Stimulated activated CD4-positive, alpha-beta T cell treated with anti-CD3 and anti-CD28 coated beads, Interleukin-4, amount 100 ng/mL, for 48 hours (primary cell): ENCODE results near the gene CLN3.
"Not testable (repeated sequence)": the region's sequence is repeated elsewhere in the genome, so short reads cannot be mapped to it uniquely, and the experiment has no call there.

Source experiments
- DNase-seq, 2 donors: peaks; one replicate each; pipeline ENCODE4 v3.0.0-alpha.2; 2020; ENCODE audit warnings: low read depth in 2 of 2

CLN3 gene

GRCh38 chr16:28491970-28492474 lies at the start of gene CLN3:
CLN3 (minus strand) TSS chr16:28492074; CDS start chr16:28491759, 315 bp downstream.
- peak; percentile 74 to 83 for DNase-seq

GRCh38 chr16:28540346-28540745 lies 48.5 kb upstream of the CLN3 start:
- no peak for DNase-seq

- DNase-seq = no peak
These were observed 47.1 kb upstream of the CLN3 start, which contains the start of gene NUPR1 for GRCh38 chr16:28538733-28539596. NUPR1 (minus strand) TSS chr16:28538974; CDS start chr16:28538907, 67 bp downstream.

- no peak for DNase-seq
These were observed 46.3 kb upstream of the CLN3 start for GRCh38 chr16:28537964-28538732.

- DNase-seq = no peak
These were observed 45.2 kb upstream of the CLN3 start for GRCh38 chr16:28537076-28537475.

GRCh38 chr16:28534542-28535373 lies 42.9 kb upstream of the CLN3 start:
- no peak for DNase-seq

GRCh38 chr16:28532940-28533647 lies 41.2 kb upstream of the CLN3 start:
- DNase-seq = no peak

GRCh38 chr16:28531777-28532744 lies 40.2 kb upstream of the CLN3 start:
- no peak for DNase-seq

- no peak for DNase-seq
These were observed 37.2 kb upstream of the CLN3 start for GRCh38 chr16:28529124-28529523.

- no peak for DNase-seq
These were observed 36.6 kb upstream of the CLN3 start for GRCh38 chr16:28528463-28528867.

- no peak for DNase-seq
These were observed 36.1 kb upstream of the CLN3 start for GRCh38 chr16:28527985-28528384.

- not testable (repeated sequence) for DNase-seq
These were observed 35.4 kb upstream of the CLN3 start for GRCh38 chr16:28527100-28527785.

GRCh38 chr16:28526201-28527099 lies 34.6 kb upstream of the CLN3 start:
- DNase-seq = no peak

- no peak for DNase-seq
These were observed 32.9 kb upstream of the CLN3 start for GRCh38 chr16:28524681-28525171.

- DNase-seq = no peak
These were observed 30.9 kb upstream of the CLN3 start for GRCh38 chr16:28522792-28523191.

- no peak for DNase-seq
These were observed 29.6 kb upstream of the CLN3 start for GRCh38 chr16:28521436-28521835.

GRCh38 chr16:28520672-28521071 lies 28.8 kb upstream of the CLN3 start:
- DNase-seq = no peak

- no peak for DNase-seq
These were observed 22.4 kb upstream of the CLN3 start for GRCh38 chr16:28514246-28514645.
